ENCODE measurements around the gene NR3C1.

Gene NR3C1

DNA sequence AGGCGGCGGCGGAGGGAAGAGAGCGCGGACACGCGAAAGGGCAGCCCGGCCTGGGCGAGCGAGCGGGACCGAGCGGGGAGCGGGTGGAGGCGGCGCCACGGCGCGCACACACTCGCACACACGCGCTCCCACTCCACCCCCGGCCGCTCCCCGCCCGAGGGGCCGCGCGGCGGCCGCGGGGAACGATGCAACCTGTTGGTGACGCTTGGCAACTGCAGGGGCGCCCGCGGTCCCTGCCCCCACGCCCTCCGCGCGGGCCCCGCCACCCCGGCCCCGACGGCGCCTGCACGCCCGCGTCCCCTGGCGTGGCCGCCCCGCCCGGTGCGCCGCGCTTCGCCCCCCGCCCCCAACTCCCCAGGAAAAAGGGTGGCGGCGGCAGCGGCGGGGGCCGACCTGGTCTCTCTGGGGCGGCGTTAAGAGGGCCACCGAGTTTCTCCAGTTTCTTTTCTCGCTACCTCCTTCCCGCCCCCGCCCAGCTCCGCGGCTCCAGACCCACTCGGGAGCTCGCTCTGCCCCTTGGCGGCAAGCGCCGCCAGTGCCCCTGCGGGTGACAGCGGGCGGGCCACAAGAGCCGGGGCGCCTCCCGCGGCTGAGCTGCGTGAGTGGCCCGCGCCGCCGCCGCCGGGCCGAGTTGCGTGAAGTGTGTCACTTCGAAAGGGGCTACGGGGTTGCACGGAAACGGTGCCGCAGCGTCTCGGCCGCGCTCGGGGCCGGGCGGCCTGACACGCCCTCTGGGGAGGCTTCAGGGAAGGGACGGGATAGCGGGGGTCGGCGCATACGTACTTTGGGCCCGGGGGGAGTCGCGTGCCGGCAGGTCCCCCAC lies at the start of gene NR3C1:
NR3C1 (minus strand) TSS at position 94 of the 823 bp plus-strand sequence. CDS start 2,847 bp downstream, outside the sequence.
- DNase-seq (ENCODE audit: low read depth) = peak; percentile 89
- peak; percentile 20 for TF ChIP-seq CTCF (IDR thresholded peaks at IDR 0.05; ENCODE audit: low read length, missing control alignments)
- H3K4me3 ChIP-seq (replicated peaks; ENCODE audit: low read depth, low read length) = peak within 1 kb of the TSS; percentile 84

- no peak overlapping the region for H3K4me3 ChIP-seq (replicated peaks; ENCODE audit: low read depth, low read length)
- no peak for DNase-seq (ENCODE audit: low read depth)
- TF ChIP-seq CTCF (IDR thresholded peaks at IDR 0.05; ENCODE audit: low read length, missing control alignments) = no peak
Observed at GRCh38 chr5:143449772-143450171, 46.3 kb upstream of the NR3C1 start.

DNA sequence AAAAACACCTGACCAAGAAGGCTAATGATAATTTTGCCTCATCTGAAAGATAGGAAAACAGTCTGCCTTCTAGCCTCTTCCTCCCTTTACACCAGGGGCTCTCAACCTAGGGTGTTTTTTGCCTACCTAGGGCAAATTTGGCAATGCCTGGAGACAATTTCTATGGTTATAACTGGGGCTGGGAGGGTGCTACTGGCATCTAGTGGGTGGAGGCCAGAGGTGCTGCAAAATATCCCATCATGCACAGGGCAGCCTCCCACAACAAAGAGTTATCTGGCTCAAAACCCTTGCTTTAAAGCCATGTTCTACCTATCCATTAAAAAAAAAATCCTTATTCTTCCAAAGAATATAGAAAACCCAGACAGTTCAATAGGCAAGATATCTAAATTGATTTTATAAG lies 45.0 kb upstream of the NR3C1 start:
- no peak for DNase-seq (ENCODE audit: low read depth)
- TF ChIP-seq CTCF (IDR thresholded peaks at IDR 0.05; ENCODE audit: low read length, missing control alignments) = no peak
- no peak overlapping the region for H3K4me3 ChIP-seq (replicated peaks; ENCODE audit: low read depth, low read length)

GRCh38 chr5:143447983-143448382 lies 44.5 kb upstream of the NR3C1 start:
- DNase-seq (ENCODE audit: low read depth) = no peak
- H3K4me3 ChIP-seq (replicated peaks; ENCODE audit: low read depth, low read length) = no peak overlapping the region
- no peak for TF ChIP-seq CTCF (IDR thresholded peaks at IDR 0.05; ENCODE audit: low read length, missing control alignments)

- no peak for TF ChIP-seq CTCF (IDR thresholded peaks at IDR 0.05; ENCODE audit: low read length, missing control alignments)
- no peak overlapping the region for H3K4me3 ChIP-seq (replicated peaks; ENCODE audit: low read depth, low read length)
- DNase-seq (ENCODE audit: low read depth) = no peak
Observed at GRCh38 chr5:143446535-143447226, 43.2 kb upstream of the NR3C1 start.

DNA sequence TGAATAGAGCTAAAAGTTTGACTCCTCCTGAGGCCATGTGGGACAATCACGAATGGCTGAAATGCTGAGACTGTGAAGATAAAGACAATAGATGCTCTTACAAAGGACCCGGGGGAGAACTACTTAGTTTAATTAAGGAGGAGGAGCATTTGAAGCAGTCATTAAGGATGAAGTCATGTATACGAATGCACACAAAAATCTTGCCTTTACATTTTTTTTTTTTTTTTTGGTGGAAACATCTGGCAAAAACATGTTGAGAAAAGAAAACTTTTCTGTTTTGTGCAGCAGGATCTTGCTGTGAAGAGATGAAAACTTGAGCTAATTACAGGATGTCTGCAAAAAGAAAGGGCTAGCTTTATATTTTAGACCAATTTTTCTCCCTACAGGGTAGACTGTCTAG lies 42.3 kb upstream of the NR3C1 start:
- H3K4me3 ChIP-seq (replicated peaks; ENCODE audit: low read depth, low read length) = no peak overlapping the region
- no peak for DNase-seq (ENCODE audit: low read depth)
- TF ChIP-seq CTCF (IDR thresholded peaks at IDR 0.05; ENCODE audit: low read length, missing control alignments) = no peak
